Left colon (tissue), 2 donors: ENCODE data around the gene PRAMEF27. TPM values are rescaled to one million over a fixed set of nuclear protein-coding genes. Genes with fewer than 3 reads are reported as not detected.
"Not testable (repeated sequence)": the region's sequence is repeated elsewhere in the genome, so short reads cannot be mapped to it uniquely, and the experiment has no call there.

Experiments used
- ATAC-seq: fragments of 200-7000 bp; cut with Tn5 transposase; one replicate; pipeline ENCODE4 v1.9.1; 2020; ENCODE audit warnings: mild to moderate bottlenecking, moderate library complexity
- DNase-seq, 2 donors: peaks; one replicate each; pipeline ENCODE4 v3.0.0-alpha.2; 2020
- intact Hi-C, 2 donors: fragments of 100-400 bp; cut with DNase I in 1 of 2; cut with micrococcal nuclease in 1 of 2; formaldehyde crosslinking; loops; one replicate each; pipeline versions ENCODE4 v1.11.2 to v1.14.0; 2022; cut with DNase I, micrococcal nuclease
- long read RNA-seq: library from polyadenylated mRNA; unstranded; transcript quantifications from one replicate; pipeline ENCODE4 v2.0.0, GENCODE V29; 2021
- total RNA-seq, 2 donors: library from RNA; stranded (reverse); fragmentation: NEBNext Ultra II Directional; extraction: Animal tissue kit (Norgen Biotek cat#: 25700); gene quantifications; one replicate each; pipeline ENCODE4 v1.2.1, GENCODE V29; 2021
- donor health status: DM: no; HTN: no; CAD: no.
- donor health status: DM: yes; HTN: yes; CAD: no.

Gene PRAMEF27
- not detected for total RNA-seq
- long read RNA-seq, result 0 reads

DNA sequence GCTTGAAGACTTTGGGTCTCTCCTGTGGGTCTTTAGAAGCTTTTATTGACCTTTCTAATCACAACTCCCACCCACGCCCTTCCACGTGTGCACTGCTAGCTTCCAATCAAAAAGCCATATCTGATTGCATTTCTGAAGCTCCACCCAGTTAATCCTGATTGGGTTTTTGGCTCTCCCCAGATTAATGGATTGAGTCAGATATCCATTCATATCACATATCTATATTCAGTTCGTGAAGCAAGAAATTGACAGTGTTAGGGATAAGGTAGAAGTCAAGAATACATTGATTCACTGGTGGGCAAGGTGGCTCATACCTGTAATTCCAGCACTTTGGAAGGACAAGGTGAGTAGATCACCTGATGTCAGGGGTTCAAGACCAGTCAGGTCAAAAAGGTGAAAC is at the start of gene PRAMEF27:
Gene PRAMEF27 (minus strand): TSS at position 101 of the 400 bp plus-strand sequence. CDS start 2,916 bp downstream, outside the sequence.
- intact Hi-C loops, DNase-seq, ATAC-seq: not testable (repeated sequence)

DNA sequence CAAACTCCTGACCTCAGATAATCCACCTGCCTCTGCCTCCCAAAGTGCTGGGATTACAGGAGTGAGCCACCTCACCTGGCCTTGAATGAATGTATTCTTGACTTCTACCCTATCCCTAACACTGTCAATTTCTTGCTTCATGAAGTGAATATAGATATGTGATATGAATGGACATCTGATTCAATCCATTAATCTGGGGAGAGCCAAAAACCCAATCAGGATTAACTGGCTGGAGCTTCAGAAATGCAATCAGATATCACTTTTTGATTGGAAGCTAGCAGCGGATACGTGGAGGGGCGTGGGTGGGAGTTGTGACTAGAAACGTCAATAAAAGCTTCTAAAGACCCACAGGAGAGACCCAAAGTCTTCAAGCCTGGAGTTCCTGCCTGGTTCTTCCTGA is 14.1 kb upstream of the PRAMEF27 start, which contains the start of gene PRAMEF25:
Gene PRAMEF25 (plus strand): TSS at position 301 of the 400 bp plus-strand sequence. CDS start 2,920 bp downstream, outside the sequence.
- intact Hi-C loops, ATAC-seq, DNase-seq: not testable (repeated sequence)

DNA sequence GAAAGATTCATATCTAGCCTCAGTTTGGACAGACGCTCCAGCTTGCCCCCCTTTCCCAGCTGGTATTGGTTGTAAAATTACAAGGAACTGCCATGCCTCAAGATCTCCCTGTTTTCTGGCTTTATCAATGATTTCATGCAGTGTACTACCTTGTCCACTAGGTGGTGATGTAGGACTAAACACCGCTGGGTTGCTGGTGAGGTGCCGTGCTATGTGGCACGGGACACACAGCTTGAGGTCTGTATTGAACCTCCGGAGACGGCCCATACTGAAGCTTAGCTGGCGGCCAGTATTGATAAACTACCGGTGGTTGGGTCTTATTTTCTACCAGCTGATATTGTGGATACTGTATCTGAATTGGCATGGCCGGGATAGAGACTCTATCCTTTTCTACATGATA is 36.5 kb downstream of the PRAMEF27 start:
- ATAC-seq, intact Hi-C loops, DNase-seq: not testable (repeated sequence)

DNA sequence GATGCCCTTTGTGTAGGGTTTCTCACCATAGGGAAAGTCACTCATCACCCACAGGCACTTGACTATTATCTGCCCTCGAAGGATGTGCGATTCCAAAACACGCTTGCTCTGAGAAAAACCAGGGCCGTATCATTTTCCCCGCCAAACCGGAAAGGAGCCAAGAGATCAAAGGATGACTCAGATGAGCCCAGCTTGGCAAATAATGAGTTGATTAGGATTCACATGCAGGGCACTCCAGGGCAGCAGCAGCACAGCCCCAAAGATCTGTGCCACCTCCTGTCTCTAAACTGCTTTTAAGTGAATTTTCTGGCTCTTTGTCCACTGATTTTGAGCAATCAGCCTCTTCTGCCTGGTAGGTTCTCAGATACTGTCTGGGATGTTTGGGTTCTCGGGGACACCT is 44.4 kb downstream of the PRAMEF27 start:
- ATAC-seq, result not testable (repeated sequence)

DNA sequence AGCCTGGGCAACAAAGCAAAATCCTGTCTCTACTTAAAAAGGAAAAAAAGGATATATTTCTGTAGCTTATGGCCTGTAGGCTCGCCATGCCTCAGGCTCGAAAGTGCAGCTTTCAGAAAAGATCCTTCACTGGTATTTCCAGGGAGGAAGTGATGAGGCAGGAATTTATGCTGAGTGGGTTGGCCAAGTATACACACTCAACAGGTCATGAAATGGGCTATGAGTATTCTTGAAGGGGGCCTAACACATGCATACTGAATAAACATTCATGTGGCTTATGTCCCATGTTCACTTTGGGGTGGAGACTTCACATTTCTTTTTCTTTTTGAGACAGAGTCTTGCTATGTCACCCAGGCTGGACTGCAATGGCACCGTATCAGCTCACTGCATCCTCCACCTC is 47.0 kb downstream of the PRAMEF27 start:
- ATAC-seq, DNase-seq, intact Hi-C loops: not testable (repeated sequence)

More for the DNA sequence above, 44.4 kb downstream of the PRAMEF27 start:
- intact Hi-C loops, DNase-seq: not testable (repeated sequence)

DNA sequence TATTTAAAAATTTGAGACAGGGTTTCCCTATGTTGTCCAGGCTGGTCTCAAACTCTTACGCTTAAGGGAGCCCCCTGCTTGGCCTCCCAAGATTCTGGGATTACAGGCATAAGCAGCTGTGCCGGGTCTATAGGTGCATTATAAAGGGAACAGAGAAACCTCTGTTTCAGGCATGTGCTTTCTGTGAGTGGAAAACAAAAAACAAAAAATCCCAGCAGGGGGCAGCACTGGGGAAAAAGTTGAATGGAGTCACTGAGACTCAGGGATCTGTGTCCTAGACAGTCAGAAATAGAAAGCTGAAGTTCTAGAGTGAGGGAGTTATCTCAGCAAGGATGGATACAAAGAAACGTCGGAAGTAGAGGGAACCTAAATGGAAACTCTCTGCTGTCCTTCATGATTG is 50.6 kb downstream of the PRAMEF27 start:
- ATAC-seq, DNase-seq, intact Hi-C loops: not testable (repeated sequence)

Other genes with a start within 250 kb of the PRAMEF27 start
- gene PRAMEF11, start 225.2 kb downstream of the PRAMEF27 start, total RNA-seq, result not detected
- gene HNRNPCL1, start 207.9 kb downstream of the PRAMEF27 start, total RNA-seq, result not detected
- gene PRAMEF2, start 199.5 kb downstream of the PRAMEF27 start, total RNA-seq, result not detected
- gene PRAMEF4, start 170.4 kb downstream of the PRAMEF27 start, total RNA-seq, result not detected
- gene PRAMEF10, start 158.3 kb downstream of the PRAMEF27 start, total RNA-seq, result not detected
- gene PRAMEF7, start 140.0 kb downstream of the PRAMEF27 start, total RNA-seq, result not detected
- gene PRAMEF6, start 109.0 kb downstream of the PRAMEF27 start, total RNA-seq, result not detected
- not detected for gene HNRNPCL3, start 4.2 kb upstream of the PRAMEF27 start, total RNA-seq
- gene PRAMEF25, start 14.2 kb upstream of the PRAMEF27 start, total RNA-seq, result not detected
- not detected for gene HNRNPCL2, start 60.3 kb upstream of the PRAMEF27 start, total RNA-seq
- not detected for gene PRAMEF26, start 99.4 kb upstream of the PRAMEF27 start, total RNA-seq
- gene HNRNPCL4, start 109.1 kb upstream of the PRAMEF27 start, total RNA-seq, result not detected
- not detected for gene PRAMEF9, start 115.3 kb upstream of the PRAMEF27 start, total RNA-seq
- not detected for gene PRAMEF13, start 144.8 kb upstream of the PRAMEF27 start, total RNA-seq
- not detected for gene PRAMEF18, start 169.6 kb upstream of the PRAMEF27 start, total RNA-seq
- not detected for gene PRAMEF5, start 197.6 kb upstream of the PRAMEF27 start, total RNA-seq
- gene PRAMEF8, start 228.6 kb upstream of the PRAMEF27 start, total RNA-seq, result not detected
- gene PRAMEF33, start 247.0 kb upstream of the PRAMEF27 start, total RNA-seq, result not detected